Measurements from ENCODE around the gene RAB6B. TPM values are rescaled to one million over a fixed set of nuclear protein-coding genes. Genes with fewer than 3 reads are reported as not detected.
A peak's percentile ranks its signal among the peaks of the same experiment; 100 is the strongest.

Gene RAB6B
- total and polyA plus RNA-seq, 2 of the 8 experiments (the other 6 are each of a cell fraction or from before 2014, with no cell fraction given): 7.9 to 15.6 TPM

DNA sequence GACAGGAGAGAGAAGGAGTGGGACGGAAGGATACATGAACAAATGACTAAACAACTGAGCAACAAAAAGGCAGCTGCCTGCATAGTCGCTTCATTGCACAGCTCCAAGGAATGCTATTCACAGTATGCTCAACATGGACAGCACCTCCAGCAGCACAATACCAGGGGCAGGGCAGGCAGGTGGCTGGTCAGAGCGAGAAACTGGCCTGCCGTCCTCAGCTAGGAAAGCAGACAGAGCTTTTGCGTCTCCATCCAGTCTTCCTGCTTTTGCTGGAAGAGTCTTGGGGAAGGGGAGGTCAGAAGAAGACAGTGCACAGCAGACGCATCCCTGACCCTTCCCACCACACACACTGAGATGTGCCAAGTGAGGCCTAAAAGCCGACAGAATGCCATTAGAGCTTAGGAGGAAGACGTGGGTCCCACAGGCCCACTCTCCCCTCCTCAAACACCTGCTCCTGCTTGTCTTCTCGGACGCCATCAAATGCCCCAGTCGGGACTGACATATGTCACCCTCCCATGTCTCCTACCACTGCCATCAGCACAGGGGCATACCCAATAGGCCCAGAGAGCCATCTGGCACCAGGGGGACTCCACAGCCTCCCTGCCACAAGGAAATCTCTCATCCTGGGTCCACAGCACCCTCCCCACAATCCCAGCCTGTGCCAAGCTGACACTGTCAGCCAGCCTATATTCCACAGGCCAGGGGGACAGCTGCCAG lies 3.9 kb downstream of the RAB6B start:
- H2BK5ac ChIP-seq (ENCODE audit: low read depth, low read length): no peak overlapping the region
- no peak overlapping the region for H2AFZ ChIP-seq (ENCODE audit: low read length)
- H3K23me2 ChIP-seq (ENCODE audit: low read depth, low read length): peaks cover 18% of the 10 kb centered on the region
- H3K4ac ChIP-seq (replicated peaks; ENCODE audit: insufficient read length, low read depth, low read length): no peak overlapping the region
- H3K14ac ChIP-seq (ENCODE audit: insufficient read length): no peak overlapping the region
- 88% methylated on average over 11 of the region's 11 CpGs; no CpG with 5 or more reads in 1 of the 2 experiments for WGBS, 2 experiments (ENCODE audit: extremely low coverage in 1 of 2, insufficient coverage in 1 of 2, insufficient read length in 1 of 2, insufficient replicate concordance in 2 of 2, low coverage in 1 of 2, low lambda C conversion rate in 2 of 2, missing lambda C conversion rate in 1 of 2)
- no peak overlapping the region for H2BK120ac ChIP-seq (replicated peaks; ENCODE audit: low read depth, low read length)
- no peak overlapping the region for H3K4me3 ChIP-seq (ENCODE audit: extremely low read depth in 1 of 4, insufficient read depth in 2 of 4, low read depth in 3 of 4, low read length in 4 of 4)
- H3K36me3 ChIP-seq (ENCODE audit: control insufficient read depth in 2 of 4, insufficient read depth in 4 of 4, low read length in 3 of 4): no peaks in the 10 kb centered on the region
- H3K18ac ChIP-seq (ENCODE audit: extremely low read depth, low read length): no peak overlapping the region
- no peak overlapping the region for H4K91ac ChIP-seq (replicated peaks; ENCODE audit: insufficient read length, low read length)
- H3K4me1 ChIP-seq (replicated peaks in 1 of 4; ENCODE audit: control insufficient read depth in 3 of 4, insufficient read depth in 4 of 4, low read length in 3 of 4): peaks cover 0 to 22% (median 10%) of the 10 kb centered on the region in 4 experiments; a peak in 6 of 7 replicates
- CTCF ChIA-PET (ENCODE audit: partially characterized antibody): interaction anchor here (0.9 to 1.8 kb wide), 5 partner anchors 9 to 72 kb away, joined by 3 to 7 read pairs (median 4); no protein-coding TSS in a partner anchor
- H2BK15ac ChIP-seq (ENCODE audit: low read length): no peak overlapping the region
- no peak for TF ChIP-seq POLR2AphosphoS5 (IDR thresholded peaks at IDR 0.05; ENCODE audit: low read depth, low read length)
- TF ChIP-seq CTBP2 (IDR thresholded peaks at IDR 0.05; ENCODE audit: borderline replicate concordance, insufficient read depth, insufficient read length, low read length): no peak
- TF ChIP-seq BRCA1 (IDR thresholded peaks at IDR 0.05; ENCODE audit: low read depth, low read length): no peak
- TF ChIP-seq RBBP5 (IDR thresholded peaks at IDR 0.05; ENCODE audit: borderline replicate concordance, low read depth, low read length): no peak
- TF ChIP-seq EZH2 (IDR thresholded peaks at IDR 0.05; ENCODE audit: low read depth, low read length, severe bottlenecking): no peak
- TF ChIP-seq EP300 (IDR thresholded peaks at IDR 0.05; ENCODE audit: borderline replicate concordance in 1 of 2, low read depth in 2 of 2, low read length in 2 of 2): no peak
- no peak for TF ChIP-seq CEBPB (IDR thresholded peaks at IDR 0.05; ENCODE audit: low read depth, low read length)
- no peak for TF ChIP-seq SP2 (IDR thresholded peaks at IDR 0.05; ENCODE audit: low read length)
- POLR2A ChIA-PET (ENCODE audit: partially characterized antibody): no interaction called here
- H2AK5ac ChIP-seq (ENCODE audit: low read depth, low read length): no peak overlapping the region
- FAIRE-seq (no peak), DNase-seq (ENCODE audit: low read depth in 1 of 2, low spot score in 2 of 2) (peak in 1 of 2 experiments; percentile 31)
- H3K79me2 ChIP-seq (ENCODE audit: control insufficient read depth in 1 of 2, insufficient read depth in 2 of 2, low read length in 2 of 2): no peaks in the 10 kb centered on the region
- H3K27me3 ChIP-seq (replicated peaks in 1 of 4; ENCODE audit: control insufficient read depth in 3 of 4, extremely low read depth in 1 of 4, insufficient read depth in 3 of 4, low read length in 3 of 4): peaks cover 10 to 33% (median 25%) of the 10 kb centered on the region in 4 experiments
- H4K20me1 ChIP-seq (replicated peaks in 1 of 2; ENCODE audit: control insufficient read depth in 1 of 2, insufficient read depth in 2 of 2, low read length in 2 of 2): no peaks in the 10 kb centered on the region
- H3K27ac ChIP-seq (ENCODE audit: low read depth, low read length): no peak overlapping the region
- no peaks in the 10 kb centered on the region for H3K9me3 ChIP-seq (ENCODE audit: insufficient read depth in 2 of 2, low read depth in 1 of 2, low read length in 1 of 2)
- no peak overlapping the region for H2BK20ac ChIP-seq (ENCODE audit: low read length)
- no peak overlapping the region for H4K5ac ChIP-seq (ENCODE audit: insufficient read length, low read depth, low read length)
- no peak overlapping the region for H3K9ac ChIP-seq (replicated peaks in 1 of 4; ENCODE audit: extremely low read depth in 1 of 4, low read depth in 3 of 4, low read length in 3 of 4)
- no peak overlapping the region for H3K4me2 ChIP-seq (ENCODE audit: insufficient read depth in 1 of 2, low read depth in 2 of 2, low read length in 2 of 2)
- H3K56ac ChIP-seq (replicated peaks; ENCODE audit: insufficient read length, low read depth, low read length): no peak overlapping the region
- H4K8ac ChIP-seq (ENCODE audit: extremely low read depth, insufficient read depth, low read length): no peak overlapping the region; the same call in 1 of the 2 replicates
- H3K23ac ChIP-seq (ENCODE audit: insufficient read length): no peak overlapping the region
- peak overlapping the region; percentile 18; the same call in 1 of the 2 replicates for H2BK12ac ChIP-seq (ENCODE audit: low read depth, low read length)
- peaks cover 3% of the 10 kb centered on the region; the same call in 1 of the 2 replicates for H3K79me1 ChIP-seq (ENCODE audit: low read depth, low read length)

All from H1 (cell line).